Esophagus muscularis mucosa (tissue), 4 donors: ENCODE data around the gene AGTRAP. TPM values are rescaled to one million over a fixed set of nuclear protein-coding genes. Genes with fewer than 3 reads are reported as not detected.

Source experiments
- DNase-seq: peaks from one replicate; pipeline ENCODE4 v3.0.0-alpha.2; 2017; ENCODE audit errors: extremely low spot score
- H3K27ac ChIP-seq, 4 donors: fragments of 200-600 bp; sonication (generic); replicated peaks in 1 of 4; 1 replicate in 3 of 4; 2 replicates in 1 of 4; pipeline ENCODE4 v1.5.1; 2016 to 2019; ENCODE audit warnings: mild to moderate bottlenecking in 1 of 4
- H3K27me3 ChIP-seq, 4 donors: fragments of 200-600 bp; sonication (generic); one replicate each; pipeline versions ENCODE4 v1.5.1 to v1.6.0; 2016 to 2019
- H3K36me3 ChIP-seq, 4 donors: fragments of 200-600 bp; sonication (generic); one replicate each; pipeline ENCODE4 v1.5.1; 2016 to 2019
- H3K4me1 ChIP-seq, 4 donors: fragments of 200-600 bp; sonication (generic); one replicate each; pipeline ENCODE4 v1.5.1; 2016 to 2019
- H3K4me3 ChIP-seq, 4 donors: fragments of 200-600 bp; sonication (generic); 1 replicate in 2 of 4; 2 replicates in 2 of 4; pipeline ENCODE4 v1.5.1; 2016 to 2019; ENCODE audit warnings: mild to moderate bottlenecking in 4 of 4, moderate library complexity in 1 of 4
- H3K9me3 ChIP-seq, 4 donors: fragments of 200-600 bp; sonication (generic); 1 replicate in 3 of 4; 2 replicates in 1 of 4; pipeline ENCODE4 v1.5.1; 2016 to 2019
- EP300 ChIP-seq: sonication (generic); formaldehyde crosslinking; IDR thresholded peaks from one replicate; pipeline ENCODE4 v1.6.1; 2017; ENCODE audit warnings: antibody characterized with exemption
- POLR2A ChIP-seq: fragments of 450-650 bp; IDR thresholded peaks from one replicate; pipeline ENCODE4 v1.6.1; 2017; ENCODE audit warnings: antibody characterized with exemption, moderate library complexity, mild to moderate bottlenecking, low read depth
- POLR2AphosphoS5 ChIP-seq, 2 donors: sonication (generic); formaldehyde crosslinking; IDR thresholded peaks; one replicate each; pipeline ENCODE4 v1.6.1; 2017; ENCODE audit warnings: antibody characterized with exemption in 2 of 2
- WGBS: methylation state at CpG from one replicate; pipeline ENCODE4 v1.1.5; 2018; 5-methylcytosine and 5-hydroxymethylcytosine counted together
- intact Hi-C: fragments of 100-400 bp; cut with DNase I; formaldehyde crosslinking; loops from one replicate; pipeline ENCODE4 v1.15.1; 2023
- total RNA-seq, 4 donors: library from RNA; depleted of rRNA; stranded (reverse); fragments of >200 nt; gene quantifications; one replicate each; pipeline versions ENCODE4 v1.1.0 to v1.2.1, GENCODE V29; 2016
- TF ChIP-seq, protein P1 (sequence below), 3 experiments: fragments of 200-600 bp in 2 of 3; fragments of 450-650 bp in 1 of 3; sonication (generic) in 2 of 3; IDR thresholded peaks; one replicate each; pipeline ENCODE4 v1.5.1; 2017 to 2019; ENCODE audit warnings: antibody characterized with exemption in 3 of 3, mild to moderate bottlenecking in 2 of 3, moderate library complexity in 1 of 3

Gene AGTRAP
- total RNA-seq, 4 donors from 2014 or later, result 31.6 to 73.4 (median 45.6) TPM

DNA sequence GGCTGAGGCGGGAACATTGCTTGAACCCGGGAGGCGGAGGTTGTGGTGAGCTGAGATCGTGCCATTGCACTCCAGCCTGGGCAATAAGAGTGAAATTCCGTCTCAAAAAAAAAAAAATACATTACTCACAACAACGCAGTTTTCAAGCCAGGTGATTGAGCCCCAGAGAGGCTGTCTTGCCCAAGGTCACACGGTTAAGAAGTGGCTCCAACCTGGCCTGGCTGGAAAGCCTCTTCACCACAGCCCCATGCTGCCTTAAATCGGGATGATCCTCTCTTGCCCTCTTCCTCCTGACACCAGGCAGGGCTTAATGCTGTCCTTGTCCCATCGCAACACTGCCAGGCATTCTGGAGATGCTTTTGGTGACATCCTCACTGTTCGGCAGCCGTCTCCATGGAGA lies 22.8 kb upstream of the AGTRAP start:
- intact Hi-C loops, result no loop called here
- TF ChIP-seq EP300, result no peak
- TF ChIP-seq POLR2AphosphoS5 (IDR thresholded peaks at IDR 0.05), result no peak
- no peak for TF ChIP-seq POLR2A
- TF ChIP-seq, protein P1, sequence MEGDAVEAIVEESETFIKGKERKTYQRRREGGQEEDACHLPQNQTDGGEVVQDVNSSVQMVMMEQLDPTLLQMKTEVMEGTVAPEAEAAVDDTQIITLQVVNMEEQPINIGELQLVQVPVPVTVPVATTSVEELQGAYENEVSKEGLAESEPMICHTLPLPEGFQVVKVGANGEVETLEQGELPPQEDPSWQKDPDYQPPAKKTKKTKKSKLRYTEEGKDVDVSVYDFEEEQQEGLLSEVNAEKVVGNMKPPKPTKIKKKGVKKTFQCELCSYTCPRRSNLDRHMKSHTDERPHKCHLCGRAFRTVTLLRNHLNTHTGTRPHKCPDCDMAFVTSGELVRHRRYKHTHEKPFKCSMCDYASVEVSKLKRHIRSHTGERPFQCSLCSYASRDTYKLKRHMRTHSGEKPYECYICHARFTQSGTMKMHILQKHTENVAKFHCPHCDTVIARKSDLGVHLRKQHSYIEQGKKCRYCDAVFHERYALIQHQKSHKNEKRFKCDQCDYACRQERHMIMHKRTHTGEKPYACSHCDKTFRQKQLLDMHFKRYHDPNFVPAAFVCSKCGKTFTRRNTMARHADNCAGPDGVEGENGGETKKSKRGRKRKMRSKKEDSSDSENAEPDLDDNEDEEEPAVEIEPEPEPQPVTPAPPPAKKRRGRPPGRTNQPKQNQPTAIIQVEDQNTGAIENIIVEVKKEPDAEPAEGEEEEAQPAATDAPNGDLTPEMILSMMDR (IDR thresholded peaks at IDR 0.05), result no peak
- Histone ChIP-seq H3K27ac (no peak overlapping the region), H3K4me1 (peaks cover 0 to 2% (median 0%) of the 10 kb centered on the region in 4 donors), H3K9me3 (no peaks in the 10 kb centered on the region), H3K36me3 (no peaks in the 10 kb centered on the region), H3K4me3 (no peak overlapping the region), H3K27me3 (peaks cover 0 to 69% (median 0%) of the 10 kb centered on the region in 4 donors)
- no peak for DNase-seq
- WGBS, result 80% methylated on average over 11 of the region's 11 CpGs

- 87% methylated on average over 6 of the region's 24 CpGs for WGBS
- no peak overlapping the region for H3K4me3 ChIP-seq
- intact Hi-C loops, result no loop called here
- H3K27me3 ChIP-seq, result peaks cover 0 to 56% (median 0%) of the 10 kb centered on the region in 4 donors
- no peaks in the 10 kb centered on the region for H3K9me3 ChIP-seq
- no peaks in the 10 kb centered on the region for H3K36me3 ChIP-seq
- H3K4me1 ChIP-seq, result peaks cover 8 to 12% (median 11%) of the 10 kb centered on the region in 4 donors
- TF ChIP-seq, protein P1 (IDR thresholded peaks at IDR 0.05), result no peak
- no peak for TF ChIP-seq POLR2A
- TF ChIP-seq POLR2AphosphoS5 (IDR thresholded peaks at IDR 0.05), result no peak
- TF ChIP-seq EP300, result no peak
- H3K27ac ChIP-seq, result no peak overlapping the region
- no peak for DNase-seq
Observed at GRCh38 chr1:11714831-11715575, 20.9 kb upstream of the AGTRAP start.

GRCh38 chr1:11719313-11720032 lies 16.5 kb upstream of the AGTRAP start:
- TF ChIP-seq EP300 (no peak), POLR2A (no peak), POLR2AphosphoS5 (IDR thresholded peaks at IDR 0.05) (peak in 1 of 2 donors; percentile 32)
- TF ChIP-seq, protein P1 (IDR thresholded peaks at IDR 0.05), result peak in 2 of 3 experiments; percentile 92 to 94
- intact Hi-C loops, result loop anchor here (2.0 kb wide), 1 partner anchor 69 kb away; no protein-coding TSS in a partner anchor
- peak overlapping the region; percentile 20 to 45 (median 40) for H3K27ac ChIP-seq
- no peaks in the 10 kb centered on the region for H3K36me3 ChIP-seq
- DNase-seq, result peak; percentile 95
- 14% methylated on average over 28 of the region's 44 CpGs for WGBS
- H3K4me3 ChIP-seq, result peak overlapping the region; percentile 42 to 58 (median 50)
- peaks cover 0 to 18% (median 0%) of the 10 kb centered on the region in 4 donors for H3K27me3 ChIP-seq
- H3K9me3 ChIP-seq, result no peaks in the 10 kb centered on the region
- peaks cover 8 to 28% (median 21%) of the 10 kb centered on the region in 4 donors for H3K4me1 ChIP-seq

DNA sequence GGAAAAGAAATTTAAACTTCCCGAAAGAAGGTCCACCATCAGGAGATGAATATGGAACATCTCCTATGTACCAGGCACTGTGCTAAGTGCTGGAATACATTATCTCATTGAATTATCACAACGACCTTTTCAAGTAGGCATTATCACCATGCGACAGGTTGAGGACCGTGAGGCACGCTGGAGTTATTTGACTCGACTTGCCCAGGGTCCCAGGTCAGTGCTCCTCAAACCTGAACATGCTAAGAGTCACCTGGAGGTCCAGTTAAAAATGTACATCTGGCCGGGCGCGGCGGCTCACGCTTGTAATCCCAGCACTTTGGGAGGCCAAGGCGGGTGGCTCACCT lies 15.9 kb upstream of the AGTRAP start:
- Histone ChIP-seq H3K27me3 (peaks cover 0 to 12% (median 0%) of the 10 kb centered on the region in 4 donors), H3K27ac (no peak overlapping the region), H3K36me3 (no peaks in the 10 kb centered on the region), H3K4me1 (peaks cover 8 to 28% (median 21%) of the 10 kb centered on the region in 4 donors), H3K4me3 (peak overlapping the region; percentile 42 to 58 (median 50)), H3K9me3 (no peaks in the 10 kb centered on the region)
- intact Hi-C loops, result loop anchor here (2.0 kb wide), 1 partner anchor 69 kb away; no protein-coding TSS in a partner anchor
- WGBS, result 80% methylated on average over 12 of the region's 12 CpGs
- DNase-seq, result no peak
- TF ChIP-seq POLR2A (no peak), EP300 (no peak), POLR2AphosphoS5 (IDR thresholded peaks at IDR 0.05) (no peak)
- TF ChIP-seq, protein P1 (IDR thresholded peaks at IDR 0.05), result no peak
